H9 (cell line): ENCODE measurements around the gene TUBB6. TPM values are rescaled to one million over a fixed set of nuclear protein-coding genes. Genes with fewer than 3 reads are reported as not detected.

Experiments used
- DNase-seq: peaks from one replicate; pipeline ENCODE4 v3.0.0-alpha.2; 2017
- H2AFZ ChIP-seq: one replicate; pipeline ENCODE4 v1.6.1; 2013; ENCODE audit warnings: mild to moderate bottlenecking, low read length, control low read depth, moderate library complexity
- H2AK5ac ChIP-seq: 2 replicates; pipeline ENCODE4 v1.6.1; 2013; ENCODE audit warnings: low read length, control low read depth, mixed read lengths; ENCODE audit not compliant: insufficient read length
- H2BK120ac ChIP-seq: one replicate; pipeline ENCODE4 v1.6.1; 2013; ENCODE audit warnings: low read depth, mild to moderate bottlenecking, low read length, control low read depth, inconsistent platforms; ENCODE audit not compliant: poor library complexity, severe bottlenecking
- H2BK12ac ChIP-seq: 2 replicates; pipeline ENCODE4 v1.6.1; 2013; ENCODE audit warnings: low read length, control low read depth, mixed read lengths, low read depth; ENCODE audit not compliant: insufficient read length
- H2BK15ac ChIP-seq: 2 replicates; pipeline ENCODE4 v1.6.1; 2013; ENCODE audit warnings: low read depth, low read length, control low read depth
- H2BK20ac ChIP-seq: one replicate; pipeline ENCODE4 v1.6.1; 2013; ENCODE audit warnings: low read depth, mild to moderate bottlenecking, low read length, control low read depth, inconsistent platforms; ENCODE audit not compliant: poor library complexity, severe bottlenecking
- H2BK5ac ChIP-seq: 2 replicates; pipeline ENCODE4 v1.6.1; 2013; ENCODE audit warnings: low read length, control low read depth, mixed read lengths; ENCODE audit not compliant: insufficient read length
- H3K14ac ChIP-seq: 2 replicates; pipeline ENCODE4 v1.6.1; 2013; ENCODE audit warnings: low read length, control low read depth; ENCODE audit not compliant: insufficient read depth
- H3K18ac ChIP-seq: 2 replicates; pipeline ENCODE4 v1.6.1; 2013; ENCODE audit warnings: low read depth, mild to moderate bottlenecking, mixed read lengths, low read length, control low read depth; ENCODE audit not compliant: insufficient read length
- H3K23ac ChIP-seq: 2 replicates; pipeline ENCODE4 v1.6.1; 2013; ENCODE audit warnings: low read length, control low read depth, mixed read lengths, low read depth; ENCODE audit not compliant: insufficient read length
- H3K23me2 ChIP-seq: 2 replicates; pipeline ENCODE4 v1.6.1; 2013; ENCODE audit warnings: low read depth, mild to moderate bottlenecking, mixed read lengths, low read length, control low read depth; ENCODE audit not compliant: insufficient read length, poor library complexity, severe bottlenecking
- H3K27ac ChIP-seq: 2 replicates; pipeline ENCODE4 v1.5.1; 2013; ENCODE audit warnings: low read length, control low read depth, mixed read lengths, low read depth; ENCODE audit not compliant: insufficient read length
- H3K27me3 ChIP-seq: 2 replicates; pipeline ENCODE4 v1.6.1; 2013; ENCODE audit warnings: low read length, control low read depth, inconsistent platforms; ENCODE audit not compliant: insufficient read depth
- H3K4ac ChIP-seq: 2 replicates; pipeline ENCODE4 v1.6.1; 2013; ENCODE audit warnings: low read depth, mild to moderate bottlenecking, control low read depth, inconsistent platforms, low read length, moderate library complexity
- H3K4me1 ChIP-seq: 2 replicates; pipeline ENCODE4 v1.6.1; 2013; ENCODE audit warnings: low read length, control low read depth, inconsistent platforms; ENCODE audit not compliant: insufficient read depth
- H3K4me2 ChIP-seq: 2 replicates; pipeline ENCODE4 v1.6.1; 2013; ENCODE audit warnings: low read length, control low read depth, mixed read lengths; ENCODE audit not compliant: insufficient read length, insufficient read depth
- H3K56ac ChIP-seq: 2 replicates; pipeline ENCODE4 v1.6.1; 2013; ENCODE audit warnings: low read depth, mild to moderate bottlenecking, mixed read lengths, low read length, control low read depth; ENCODE audit not compliant: insufficient read length
- H3K79me1 ChIP-seq: 2 replicates; pipeline ENCODE4 v1.6.1; 2013; ENCODE audit warnings: low read depth, mild to moderate bottlenecking, moderate library complexity, low read length, control low read depth, inconsistent platforms; ENCODE audit not compliant: insufficient read depth, poor library complexity, severe bottlenecking
- H3K79me2 ChIP-seq: 2 replicates; pipeline ENCODE4 v1.6.1; 2013; ENCODE audit warnings: low read length, control low read depth, inconsistent platforms; ENCODE audit not compliant: insufficient read depth
- H3K9ac ChIP-seq: 2 replicates; pipeline ENCODE4 v1.6.1; 2013; ENCODE audit warnings: low read length, control low read depth, mixed read lengths; ENCODE audit not compliant: insufficient read length; ENCODE audit errors: extremely low read depth
- H3K9me3 ChIP-seq: one replicate; pipeline ENCODE4 v1.6.1; 2013; ENCODE audit warnings: low read depth, low read length, inconsistent platforms; ENCODE audit not compliant: control insufficient read depth
- H3T11ph ChIP-seq: one replicate; pipeline ENCODE4 v1.6.1; 2013; ENCODE audit warnings: mild to moderate bottlenecking, low read length, control low read depth, inconsistent platforms
- H4K20me1 ChIP-seq: one replicate; pipeline ENCODE4 v1.6.1; 2013; ENCODE audit not compliant: control insufficient read depth, insufficient read length, insufficient read depth
- H4K5ac ChIP-seq: 2 replicates; pipeline ENCODE4 v1.6.1; 2013; ENCODE audit warnings: low read depth, mild to moderate bottlenecking, mixed read lengths, low read length, control low read depth; ENCODE audit not compliant: insufficient read length
- H4K8ac ChIP-seq: replicated peaks from 2 replicates; pipeline ENCODE4 v1.6.1; 2013; ENCODE audit warnings: low read length, control low read depth, mixed read lengths, low read depth; ENCODE audit not compliant: insufficient read length
- H4K91ac ChIP-seq: 2 replicates; pipeline ENCODE4 v1.6.1; 2013; ENCODE audit warnings: low read depth, mild to moderate bottlenecking, moderate library complexity, mixed read lengths, low read length, control low read depth; ENCODE audit not compliant: insufficient read length
- H3K27ac Mint-ChIP-seq, 3 experiments: 2 replicates in 2 of 3; 3 replicates in 1 of 3; pipeline ENCODE4 v1.8.0; 2020 to 2021; ENCODE audit warnings: mixed read lengths in 3 of 3, mild to moderate bottlenecking in 1 of 3, moderate library complexity in 1 of 3
- H3K27me3 Mint-ChIP-seq: 2 replicates; pipeline ENCODE4 v1.8.0; 2021; ENCODE audit warnings: low read depth, mild to moderate bottlenecking, moderate library complexity, mixed read lengths
- H3K36me3 Mint-ChIP-seq, 3 experiments: 2 replicates in 2 of 3; 3 replicates in 1 of 3; pipeline ENCODE4 v1.8.0; 2020 to 2021; ENCODE audit warnings: low read depth in 3 of 3, mixed read lengths in 3 of 3; ENCODE audit not compliant: insufficient read depth in 1 of 3
- H3K4me1 Mint-ChIP-seq, 2 experiments: 2 replicates each; pipeline ENCODE4 v1.8.0; 2020; ENCODE audit warnings: mixed read lengths in 2 of 2
- H3K4me3 Mint-ChIP-seq, 2 experiments: 2 replicates in 1 of 2; 3 replicates in 1 of 2; pipeline ENCODE4 v1.8.0; 2020 to 2021; ENCODE audit warnings: mild to moderate bottlenecking in 2 of 2, mixed read lengths in 2 of 2, moderate library complexity in 1 of 2
- H3K9me3 Mint-ChIP-seq, 2 experiments: 2 replicates in 1 of 2; 3 replicates in 1 of 2; pipeline ENCODE4 v1.8.0; 2020; ENCODE audit warnings: mild to moderate bottlenecking in 2 of 2, mixed read lengths in 2 of 2, moderate library complexity in 1 of 2
- WGBS: extraction: QIAGEN DNeasy Blood & Tissue Kit; methylation state at CpG from one replicate; pipeline ENCODE4 v1.1.7; 2013; ENCODE audit warnings: missing lambda C conversion rate, low lambda C conversion rate, mixed read lengths; ENCODE audit not compliant: insufficient read length; ENCODE audit errors: extremely low coverage; 5-methylcytosine and 5-hydroxymethylcytosine counted together
- total RNA-seq: library from RNA; stranded (reverse); gene quantifications from 2 replicates; pipeline ENCODE4 v1.2.1, GENCODE V29; 2021
- TF ChIP-seq, protein P1 (sequence below): fragments of 200-600 bp; sonication (generic); conservative IDR thresholded peaks from 3 replicates; pipeline ENCODE4 v1.8.0; 2021; ENCODE audit warnings: antibody characterized with exemption, mild to moderate bottlenecking

TUBB6 gene
- total RNA-seq, 1 experiment from 2014 or later, result 134 TPM

DNA sequence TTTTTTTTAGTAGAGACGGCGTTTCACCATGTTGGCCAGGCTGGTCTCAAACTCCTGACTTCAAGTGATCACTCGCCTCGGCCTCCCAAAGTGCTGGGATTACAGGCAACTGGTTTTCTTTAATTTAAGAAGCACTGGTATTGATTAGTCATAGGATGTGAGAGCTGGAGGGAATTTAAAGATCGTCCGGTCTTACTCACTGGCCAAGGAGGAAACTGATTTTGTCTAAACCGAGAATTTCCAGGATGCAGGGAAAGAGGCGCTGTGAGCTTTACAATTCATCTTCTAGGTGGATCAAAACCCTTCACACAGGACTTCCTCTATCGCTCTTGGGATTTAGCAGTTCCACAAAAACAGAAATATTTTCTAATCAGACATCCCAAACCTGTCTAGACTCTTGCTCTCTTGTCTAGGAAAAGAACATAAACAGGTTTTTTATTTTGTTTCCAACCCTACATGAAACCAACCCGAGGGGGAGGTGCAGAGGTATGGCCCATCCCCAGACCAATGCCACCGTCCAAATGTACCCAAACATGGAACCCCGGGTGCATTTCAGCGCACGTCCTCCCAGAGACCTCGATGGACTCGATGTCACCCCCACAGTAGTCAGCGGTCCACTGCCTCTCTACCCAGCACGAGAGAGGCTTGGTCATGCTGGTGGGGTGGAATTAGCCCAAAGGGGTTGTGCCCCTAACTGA, 12.5 kb upstream of the TUBB6 start:
- Mint-ChIP-seq H3K27ac (no peak overlapping the region), H3K9me3 (peaks cover 4 to 6% of the 10 kb centered on the region in 2 experiments; a peak in 4 of 5 replicates), H3K27me3 (peaks cover 2% of the 10 kb centered on the region), H3K4me1 (no peaks in the 10 kb centered on the region; a peak in 1 of 4 replicates), H3K36me3 (0 out of 7 replicates have a peak, but pooled peaks cover 0 to 1% (median 0%) of the 10 kb centered on the region in 3 experiments), H3K4me3 (no peak overlapping the region)
- no peak overlapping the region for H4K8ac ChIP-seq
- no peaks in the 10 kb centered on the region for H3K4me1 ChIP-seq
- no peaks in the 10 kb centered on the region for H3K79me2 ChIP-seq
- H3K9ac ChIP-seq, result no peak overlapping the region
- no peak overlapping the region for H2BK120ac ChIP-seq
- H4K20me1 ChIP-seq, result no peaks in the 10 kb centered on the region
- no peak overlapping the region for H3K56ac ChIP-seq
- H3K4ac ChIP-seq, result no peak overlapping the region
- no peak for DNase-seq
- H2BK5ac ChIP-seq, result no peak overlapping the region
- no peak overlapping the region for H3K27ac ChIP-seq
- no peak overlapping the region for H2BK12ac ChIP-seq
- H2BK20ac ChIP-seq, result no peak overlapping the region
- no peak overlapping the region for H2BK15ac ChIP-seq
- H4K5ac ChIP-seq, result no peak overlapping the region
- H3K18ac ChIP-seq, result no peak overlapping the region
- H3T11ph ChIP-seq, result no peak overlapping the region
- H3K27me3 ChIP-seq, result no peaks in the 10 kb centered on the region
- no peaks in the 10 kb centered on the region for H3K9me3 ChIP-seq
- no peak overlapping the region for H4K91ac ChIP-seq
- H3K14ac ChIP-seq, result no peak overlapping the region; the same call in 1 of the 2 replicates
- no peak overlapping the region for H2AK5ac ChIP-seq
- H3K23me2 ChIP-seq, result no peaks in the 10 kb centered on the region
- no peak overlapping the region for H2AFZ ChIP-seq
- H3K79me1 ChIP-seq, result no peaks in the 10 kb centered on the region
- no peak overlapping the region for H3K4me2 ChIP-seq
- no peak overlapping the region for H3K23ac ChIP-seq
- no CpG with 5 or more reads among the region's 18 CpGs for WGBS
- TF ChIP-seq, protein P1, sequence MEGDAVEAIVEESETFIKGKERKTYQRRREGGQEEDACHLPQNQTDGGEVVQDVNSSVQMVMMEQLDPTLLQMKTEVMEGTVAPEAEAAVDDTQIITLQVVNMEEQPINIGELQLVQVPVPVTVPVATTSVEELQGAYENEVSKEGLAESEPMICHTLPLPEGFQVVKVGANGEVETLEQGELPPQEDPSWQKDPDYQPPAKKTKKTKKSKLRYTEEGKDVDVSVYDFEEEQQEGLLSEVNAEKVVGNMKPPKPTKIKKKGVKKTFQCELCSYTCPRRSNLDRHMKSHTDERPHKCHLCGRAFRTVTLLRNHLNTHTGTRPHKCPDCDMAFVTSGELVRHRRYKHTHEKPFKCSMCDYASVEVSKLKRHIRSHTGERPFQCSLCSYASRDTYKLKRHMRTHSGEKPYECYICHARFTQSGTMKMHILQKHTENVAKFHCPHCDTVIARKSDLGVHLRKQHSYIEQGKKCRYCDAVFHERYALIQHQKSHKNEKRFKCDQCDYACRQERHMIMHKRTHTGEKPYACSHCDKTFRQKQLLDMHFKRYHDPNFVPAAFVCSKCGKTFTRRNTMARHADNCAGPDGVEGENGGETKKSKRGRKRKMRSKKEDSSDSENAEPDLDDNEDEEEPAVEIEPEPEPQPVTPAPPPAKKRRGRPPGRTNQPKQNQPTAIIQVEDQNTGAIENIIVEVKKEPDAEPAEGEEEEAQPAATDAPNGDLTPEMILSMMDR, result no peak
